Measurements from ENCODE around the gene TRABD2B. TPM values are rescaled to one million over a fixed set of nuclear protein-coding genes. Genes with fewer than 3 reads are reported as not detected.

TRABD2B gene
- total and polyA plus RNA-seq, 2 experiments from 2014 or later = 1.00 to 2.3 TPM

- no peak for DNase-seq (ENCODE audit: low spot score)
- H3K9me3 ChIP-seq (ENCODE audit: low read depth) = no peaks in the 10 kb centered on the region
- H3K36me3 ChIP-seq (replicated peaks; ENCODE audit: insufficient read depth, low read depth) = no peaks in the 10 kb centered on the region
- no peaks in the 10 kb centered on the region for H3K9me2 ChIP-seq (replicated peaks; ENCODE audit: insufficient read depth)
- WGBS (ENCODE audit: low lambda C conversion rate, missing lambda C conversion rate) = 80% methylated on average over 6 of the region's 6 CpGs
- H3K4me1 ChIP-seq (ENCODE audit: insufficient read depth) = peaks cover 23% of the 10 kb centered on the region
- no peak overlapping the region for H3K4me3 ChIP-seq
- no peak overlapping the region for H3K4me2 ChIP-seq
- H3K27ac ChIP-seq = no peak overlapping the region
- TF ChIP-seq EZH2 (IDR thresholded peaks at IDR 0.05; ENCODE audit: borderline replicate concordance) (no peak), EZH2phosphoT487 (IDR thresholded peaks at IDR 0.05; ENCODE audit: low read depth, severe bottlenecking, unreplicated experiment) (no peak), CTCF (IDR thresholded peaks at IDR 0.05; ENCODE audit: poor library complexity) (no peak)
- H3K79me2 ChIP-seq = no peaks in the 10 kb centered on the region
- H4K20me1 ChIP-seq (ENCODE audit: insufficient read depth, poor library complexity, severe bottlenecking) = no peaks in the 10 kb centered on the region
- no peak overlapping the region for H2AFZ ChIP-seq
- peaks cover 97% of the 10 kb centered on the region for H3K27me3 ChIP-seq
These were observed 285.2 kb downstream of the TRABD2B start for GRCh38 chr1:47711848-47712492.

- DNase-seq (ENCODE audit: low spot score) = no peak
- no peaks in the 10 kb centered on the region for H4K20me1 ChIP-seq (ENCODE audit: insufficient read depth, poor library complexity, severe bottlenecking)
- no peaks in the 10 kb centered on the region for H3K9me3 ChIP-seq (ENCODE audit: low read depth)
- no peak for TF ChIP-seq EZH2phosphoT487 (IDR thresholded peaks at IDR 0.05; ENCODE audit: low read depth, severe bottlenecking, unreplicated experiment)
- TF ChIP-seq CTCF (IDR thresholded peaks at IDR 0.05; ENCODE audit: poor library complexity) = no peak
- no peak for TF ChIP-seq EZH2 (IDR thresholded peaks at IDR 0.05; ENCODE audit: borderline replicate concordance)
- WGBS (ENCODE audit: low lambda C conversion rate, missing lambda C conversion rate) = 67% methylated on average over 13 of the region's 15 CpGs
- H3K27ac ChIP-seq = no peak overlapping the region
- H3K27me3 ChIP-seq = peaks cover 95% of the 10 kb centered on the region
- no peak overlapping the region for H2AFZ ChIP-seq
- peaks cover 23% of the 10 kb centered on the region for H3K4me1 ChIP-seq (ENCODE audit: insufficient read depth)
- no peak overlapping the region for H3K4me2 ChIP-seq
- no peak overlapping the region for H3K4me3 ChIP-seq
- no peaks in the 10 kb centered on the region for H3K79me2 ChIP-seq
- H3K9me2 ChIP-seq (replicated peaks; ENCODE audit: insufficient read depth) = no peaks in the 10 kb centered on the region
- H3K36me3 ChIP-seq (replicated peaks; ENCODE audit: insufficient read depth, low read depth) = no peaks in the 10 kb centered on the region
These were observed 285.9 kb downstream of the TRABD2B start for GRCh38 chr1:47711184-47711847.

Other genes starting within 250 kb of the TRABD2B start
- gene SLC5A9, start 225.3 kb upstream of the TRABD2B start, total RNA-seq = 20.5 and 20.9 TPM in 2 replicates
- gene SLC5A9, start 225.3 kb upstream of the TRABD2B start, polyA plus RNA-seq = 19.1 and 26.5 TPM in 2 replicates

All from hepatocyte (in vitro differentiated cells).